Esophagus squamous epithelium (tissue), 4 donors: ENCODE data around the gene HDAC10.

Source experiments
- CTCF ChIP-seq, 6 experiments: fragments of 450-650 bp in 4 of 6; fragments of 200-600 bp in 2 of 6; sonication (generic) in 2 of 6; IDR thresholded peaks; one replicate each; pipeline ENCODE4 v1.5.1; 2016 to 2019; ENCODE audit warnings: antibody characterized with exemption in 6 of 6, mild to moderate bottlenecking in 4 of 6, moderate library complexity in 4 of 6
- POLR2A ChIP-seq, 4 donors: fragments of 450-650 bp; IDR thresholded peaks; one replicate each; pipeline ENCODE4 v1.6.1; 2017; ENCODE audit warnings: antibody characterized with exemption in 4 of 4, mild to moderate bottlenecking in 4 of 4, moderate library complexity in 3 of 4

GRCh38 chr22:50233223-50233622 lies 17.8 kb downstream of the HDAC10 start:
- TF ChIP-seq CTCF (IDR thresholded peaks at IDR 0.05) (no peak), POLR2A (IDR thresholded peaks at IDR 0.05) (no peak)
